ENCODE results near the gene OR10H4.

GRCh38 chr19:15989889-15990288 is 41.1 kb downstream of the OR10H4 start:
- TF ChIP-seq CTCF (IDR thresholded peaks at IDR 0.05) (no peak), ZBTB43 (CRISPR knock-in tag; IDR thresholded peaks at IDR 0.05) (no peak), ESRRA (CRISPR knock-in tag; IDR thresholded peaks at IDR 0.05; ENCODE audit: borderline replicate concordance) (no peak), NFE2L1 (CRISPR knock-in tag; IDR thresholded peaks at IDR 0.05) (no peak), ZNF121 (CRISPR knock-in tag; IDR thresholded peaks at IDR 0.05) (no peak), HMGA2 (CRISPR knock-in tag; IDR thresholded peaks at IDR 0.05) (no peak), USF2 (CRISPR knock-in tag; IDR thresholded peaks at IDR 0.05) (no peak)
